GM12801 (cell line): ENCODE measurements around the gene ARRDC4.

Source experiments
- TF ChIP-seq, protein P1 (sequence below): IDR thresholded peaks from one replicate; pipeline ENCODE4 v1.5.1; 2011; ENCODE audit warnings: control low read depth; ENCODE audit not compliant: insufficient read length; ENCODE audit errors: extremely low read depth

Gene ARRDC4, protein sequence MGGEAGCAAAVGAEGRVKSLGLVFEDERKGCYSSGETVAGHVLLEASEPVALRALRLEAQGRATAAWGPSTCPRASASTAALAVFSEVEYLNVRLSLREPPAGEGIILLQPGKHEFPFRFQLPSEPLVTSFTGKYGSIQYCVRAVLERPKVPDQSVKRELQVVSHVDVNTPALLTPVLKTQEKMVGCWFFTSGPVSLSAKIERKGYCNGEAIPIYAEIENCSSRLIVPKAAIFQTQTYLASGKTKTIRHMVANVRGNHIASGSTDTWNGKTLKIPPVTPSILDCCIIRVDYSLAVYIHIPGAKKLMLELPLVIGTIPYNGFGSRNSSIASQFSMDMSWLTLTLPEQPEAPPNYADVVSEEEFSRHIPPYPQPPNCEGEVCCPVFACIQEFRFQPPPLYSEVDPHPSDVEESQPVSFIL

DNA sequence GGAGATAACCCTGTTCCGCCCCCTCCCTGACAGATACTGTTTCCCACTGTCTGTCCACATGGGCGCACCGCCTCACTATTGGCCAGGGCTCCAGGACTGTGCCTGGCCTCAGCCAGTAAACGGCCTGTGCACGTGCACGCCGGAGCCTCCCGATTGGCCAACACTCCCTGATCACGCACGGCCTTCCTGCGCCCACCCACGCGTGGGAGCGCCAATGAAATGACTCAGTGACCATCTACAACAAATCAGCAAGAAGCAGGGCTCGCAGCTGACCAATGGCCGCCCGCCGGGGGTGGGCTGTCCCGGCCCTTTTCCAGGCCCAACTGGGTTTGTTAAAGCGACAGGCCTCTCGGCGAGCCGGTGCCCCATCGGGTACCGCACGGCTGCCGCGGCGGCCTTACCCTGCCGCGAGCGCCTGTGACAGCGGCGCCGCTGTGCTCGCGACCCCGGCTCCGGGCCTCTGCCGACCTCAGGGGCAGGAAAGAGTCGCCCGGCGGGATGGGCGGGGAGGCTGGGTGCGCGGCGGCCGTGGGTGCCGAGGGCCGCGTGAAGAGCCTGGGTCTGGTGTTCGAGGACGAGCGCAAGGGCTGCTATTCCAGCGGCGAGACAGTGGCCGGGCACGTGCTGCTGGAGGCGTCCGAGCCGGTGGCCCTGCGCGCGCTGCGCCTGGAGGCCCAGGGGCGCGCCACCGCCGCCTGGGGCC, at the start of gene ARRDC4:
Gene ARRDC4 (plus strand): TSS at position 340 of the 703 bp plus-strand sequence. CDS start 159 bp downstream, at position 499.
- TF ChIP-seq, protein P1, sequence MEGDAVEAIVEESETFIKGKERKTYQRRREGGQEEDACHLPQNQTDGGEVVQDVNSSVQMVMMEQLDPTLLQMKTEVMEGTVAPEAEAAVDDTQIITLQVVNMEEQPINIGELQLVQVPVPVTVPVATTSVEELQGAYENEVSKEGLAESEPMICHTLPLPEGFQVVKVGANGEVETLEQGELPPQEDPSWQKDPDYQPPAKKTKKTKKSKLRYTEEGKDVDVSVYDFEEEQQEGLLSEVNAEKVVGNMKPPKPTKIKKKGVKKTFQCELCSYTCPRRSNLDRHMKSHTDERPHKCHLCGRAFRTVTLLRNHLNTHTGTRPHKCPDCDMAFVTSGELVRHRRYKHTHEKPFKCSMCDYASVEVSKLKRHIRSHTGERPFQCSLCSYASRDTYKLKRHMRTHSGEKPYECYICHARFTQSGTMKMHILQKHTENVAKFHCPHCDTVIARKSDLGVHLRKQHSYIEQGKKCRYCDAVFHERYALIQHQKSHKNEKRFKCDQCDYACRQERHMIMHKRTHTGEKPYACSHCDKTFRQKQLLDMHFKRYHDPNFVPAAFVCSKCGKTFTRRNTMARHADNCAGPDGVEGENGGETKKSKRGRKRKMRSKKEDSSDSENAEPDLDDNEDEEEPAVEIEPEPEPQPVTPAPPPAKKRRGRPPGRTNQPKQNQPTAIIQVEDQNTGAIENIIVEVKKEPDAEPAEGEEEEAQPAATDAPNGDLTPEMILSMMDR, result no peak

DNA sequence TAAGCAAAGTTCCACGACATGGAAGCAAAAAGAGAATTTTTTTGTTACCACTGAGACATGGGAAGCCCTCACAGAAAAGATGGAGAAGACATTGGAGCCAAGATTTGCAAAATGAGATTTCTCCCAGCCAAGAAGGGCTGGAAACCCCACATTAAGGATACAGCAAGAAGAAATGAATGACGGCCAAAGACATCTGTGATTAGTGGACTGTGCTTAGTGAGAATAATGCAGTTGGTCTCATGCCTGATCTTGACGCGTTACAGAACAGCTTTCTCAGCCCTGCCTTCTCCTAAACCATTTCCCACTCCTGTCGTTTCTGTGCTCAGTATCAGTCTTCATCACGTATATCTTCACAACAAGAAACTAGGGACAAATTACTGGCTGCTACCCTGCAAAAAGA, 45.8 kb upstream of the ARRDC4 start:
- TF ChIP-seq, protein P1, result no peak

DNA sequence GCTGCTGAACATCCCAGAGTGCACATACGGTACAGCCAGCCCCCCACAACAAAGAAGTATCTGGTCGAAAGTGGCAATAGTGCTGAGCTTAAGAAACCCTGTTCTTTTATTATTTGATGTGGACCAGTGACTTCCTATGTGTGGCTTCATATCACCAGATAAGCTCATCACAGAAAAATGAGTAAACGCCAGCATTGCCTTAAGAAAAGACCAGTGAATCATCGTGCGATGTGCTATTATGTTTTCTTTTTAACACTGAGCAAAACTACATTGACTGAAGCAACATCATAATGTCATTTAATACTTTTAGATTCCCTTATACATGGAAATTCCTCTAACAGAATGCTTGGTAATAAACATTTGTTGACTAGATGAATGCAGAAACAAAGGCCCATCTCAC, 45.2 kb upstream of the ARRDC4 start:
- TF ChIP-seq, protein P1, result no peak

DNA sequence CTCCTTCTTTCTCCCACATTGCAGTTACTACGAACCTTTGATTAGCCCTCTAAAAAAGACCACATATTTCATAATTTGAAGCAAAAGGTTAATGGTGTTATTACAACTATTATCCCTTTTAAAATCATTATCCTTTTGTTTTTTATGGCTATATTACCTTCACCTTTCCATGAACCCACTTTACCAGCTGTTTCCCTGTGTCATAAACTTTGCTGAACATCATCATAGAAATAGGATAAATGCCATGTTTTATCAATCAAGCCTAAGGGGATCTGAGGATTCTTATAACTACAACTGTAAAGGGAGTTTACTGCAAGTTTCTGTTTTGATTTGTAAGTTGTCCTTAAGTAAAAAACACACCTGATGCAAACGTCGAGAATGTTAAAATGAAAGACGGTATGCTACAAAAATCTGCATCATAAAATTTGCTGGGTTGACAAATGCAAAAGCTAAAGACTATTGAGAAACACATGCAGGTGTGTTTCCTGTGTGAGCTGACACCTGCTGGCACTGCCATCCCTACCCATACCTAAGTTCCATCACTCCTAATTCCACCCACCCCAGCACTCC, 39.1 kb upstream of the ARRDC4 start:
- TF ChIP-seq, protein P1, result no peak

DNA sequence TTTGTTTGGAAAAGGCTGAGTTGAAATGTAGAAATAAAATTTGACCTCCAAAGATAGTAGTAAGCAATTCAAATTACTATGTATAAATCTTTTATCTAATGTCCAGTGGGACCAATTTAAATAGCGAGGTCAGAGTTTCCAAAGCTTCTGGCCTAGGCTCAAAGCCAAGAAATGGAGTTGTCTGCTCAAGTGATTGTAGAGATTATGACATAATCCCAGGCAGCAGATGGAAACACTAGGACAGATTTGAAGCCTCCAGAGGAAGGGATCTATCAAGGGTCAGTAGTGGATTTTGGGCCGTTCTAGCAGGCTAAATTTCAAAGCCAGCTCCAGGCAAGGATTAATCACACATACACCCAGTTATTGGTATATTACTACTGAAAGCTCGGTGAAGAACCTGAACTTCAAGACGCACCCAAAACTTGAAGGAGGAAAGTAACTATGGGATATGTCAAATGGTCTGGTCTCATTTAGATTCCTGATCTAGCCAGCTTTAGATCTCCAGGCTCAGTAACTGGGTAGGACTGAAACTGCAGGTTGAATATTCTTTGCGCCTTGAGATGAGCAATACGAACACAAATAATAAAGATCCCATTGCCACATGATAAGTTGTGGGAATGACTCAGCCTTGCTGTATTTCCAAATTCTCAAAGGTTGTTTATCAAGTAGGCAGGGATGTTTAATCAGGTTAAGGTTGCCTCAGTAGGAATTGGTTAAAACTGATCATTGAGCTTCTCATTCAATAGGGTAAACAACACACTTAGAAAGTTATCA, 30.9 kb upstream of the ARRDC4 start:
- TF ChIP-seq, protein P1, result no peak

DNA sequence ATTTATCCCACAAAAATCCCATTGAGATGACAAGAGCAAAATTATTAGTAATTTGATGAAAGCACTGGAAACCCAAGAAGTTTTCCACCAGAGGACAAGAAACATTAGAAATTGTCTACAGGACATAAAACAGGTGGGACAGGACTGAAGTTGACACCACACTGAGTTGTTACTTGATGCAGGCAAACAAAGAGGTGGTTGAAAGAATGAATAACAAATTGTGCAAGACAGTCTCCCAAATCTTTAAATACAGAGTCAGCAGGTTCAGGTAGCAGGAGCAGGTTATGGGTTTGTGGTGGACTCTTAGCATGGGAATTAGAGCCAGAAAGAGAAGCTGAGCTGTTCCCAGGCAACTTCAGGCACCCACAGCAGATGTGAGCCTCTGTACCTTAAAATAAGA, 30.3 kb upstream of the ARRDC4 start:
- TF ChIP-seq, protein P1, result no peak

DNA sequence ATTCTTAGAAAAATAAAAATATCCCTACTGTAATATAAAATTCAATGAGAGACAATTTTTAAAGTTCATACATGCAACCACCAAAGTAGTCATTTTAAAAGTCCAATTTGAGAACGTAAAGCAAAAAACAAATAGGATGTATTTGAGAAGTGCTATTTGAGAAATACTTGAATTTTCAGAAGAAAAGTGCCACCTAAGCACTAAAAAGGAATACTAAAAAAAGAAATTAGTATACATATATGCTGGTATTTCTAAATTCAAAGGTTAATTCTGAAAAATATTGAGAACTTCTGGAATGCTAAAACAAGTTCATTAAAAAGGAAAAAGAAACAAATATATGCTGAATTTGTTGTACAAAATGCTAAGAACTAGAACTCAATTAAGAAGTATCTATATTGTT, 29.2 kb upstream of the ARRDC4 start:
- TF ChIP-seq, protein P1, result no peak
